Measurements from ENCODE around the gene RAB42. TPM values are rescaled to one million over a fixed set of nuclear protein-coding genes. Genes with fewer than 3 reads are reported as not detected.

The RAB42 gene
- total and polyA plus RNA-seq, 9 of the 15 experiments (the other 6 are each of a cell fraction or from before 2014, with no cell fraction given): 0.07 to 0.14 (median 0.12) TPM; not detected in 6

DNA sequence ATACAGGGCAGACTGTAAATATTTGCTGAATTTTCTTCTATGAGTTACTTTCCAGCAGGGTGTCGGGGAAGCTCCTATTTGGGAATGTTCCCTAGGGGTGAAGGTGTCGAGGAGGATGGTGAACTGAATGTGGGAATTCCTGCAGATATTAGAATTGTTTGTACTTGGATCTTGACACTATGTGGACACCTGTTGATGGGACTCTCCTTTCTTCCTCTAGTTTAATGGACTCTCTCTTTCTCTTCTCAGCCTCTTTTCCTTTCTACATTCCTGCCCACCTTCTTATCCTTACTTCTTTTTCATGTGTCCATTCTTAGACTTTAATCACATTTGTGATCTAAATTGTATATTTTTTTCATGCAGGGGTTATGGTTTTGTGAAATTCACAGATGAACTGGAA lies 25.1 kb upstream of the RAB42 start:
- Histone ChIP-seq H3K27me3 (ENCODE audit: control insufficient read depth in 2 of 2, insufficient read depth in 2 of 2, low read length in 2 of 2) (no peaks in the 10 kb centered on the region), H3K9me1 (ENCODE audit: control insufficient read depth, insufficient read depth, low read length) (no peaks in the 10 kb centered on the region), H3K9me3 (replicated peaks; ENCODE audit: control insufficient read depth, insufficient read depth, low read depth, low read length) (no peaks in the 10 kb centered on the region), H3K9ac (ENCODE audit: insufficient read depth in 1 of 2, low read depth in 2 of 2, low read length in 2 of 2) (no peak overlapping the region), H3K4me3 (no peak overlapping the region), H3K27ac (ENCODE audit: extremely low read depth, low read depth, low read length) (no peak overlapping the region), H3K36me3 (ENCODE audit: control insufficient read depth, insufficient read depth, low read length) (peaks cover 71% of the 10 kb centered on the region; the same call in 2 of the 3 replicates), H3K4me2 (ENCODE audit: insufficient read depth, low read length) (no peak overlapping the region), H3K4me1 (replicated peaks in 1 of 2; ENCODE audit: control insufficient read depth in 2 of 2, insufficient read depth in 2 of 2, low read length in 2 of 2) (no peaks in the 10 kb centered on the region), H2AFZ (ENCODE audit: low read depth, low read length) (no peak overlapping the region), H3K79me2 (ENCODE audit: control insufficient read depth, insufficient read depth, low read length) (no peaks in the 10 kb centered on the region), H4K20me1 (replicated peaks; ENCODE audit: control insufficient read depth, insufficient read depth, low read length) (no peaks in the 10 kb centered on the region)
- POLR2A ChIA-PET: interaction anchor here (0.6 to 11.0 kb wide), 6 partner anchors 12 to 1010 kb away, joined by 3 to 157 read pairs (median 4); partner anchors contain the start of genes RNU11 and TRNAU1AP
- in situ Hi-C loops (cut with MboI) (no loop called here), intact Hi-C loops (cut with micrococcal nuclease) (no loop called here)
- FAIRE-seq: no peak
- no peak for ATAC-seq
- CTCF ChIA-PET (ENCODE audit: low intra/inter-chr PET ratio): no interaction called here
- 89% methylated on average over 2 of the region's 2 CpGs for WGBS (ENCODE audit: insufficient coverage, low coverage, missing lambda C conversion rate)
- TF ChIP-seq TEAD1 (CRISPR knock-in tag; IDR thresholded peaks at IDR 0.05) (no peak), SNRNP70 (optimal IDR thresholded peaks at IDR 0.05; ENCODE audit: low read depth, low read length) (no peak), ETV5 (CRISPR knock-in tag; IDR thresholded peaks at IDR 0.05; ENCODE audit: low read depth) (no peak), CREB1 (IDR thresholded peaks at IDR 0.05) (no peak), CREB1 (CRISPR knock-in tag; IDR thresholded peaks at IDR 0.05) (no peak), ZNF695 (CRISPR knock-in tag; IDR thresholded peaks at IDR 0.05) (no peak), HEY1 (CRISPR knock-in tag; IDR thresholded peaks at IDR 0.05; ENCODE audit: borderline replicate concordance) (no peak), CBX5 (IDR thresholded peaks at IDR 0.05; ENCODE audit: borderline replicate concordance, low read depth) (no peak), JUND (IDR thresholded peaks at IDR 0.05; ENCODE audit: borderline replicate concordance, low read depth, low read length) (no peak), JUND (tag; IDR thresholded peaks at IDR 0.05; ENCODE audit: borderline replicate concordance, low read depth, low read length) (no peak)
- no TSS peak for BruUV-seq (replicated peaks)
- DNase-seq (ENCODE audit: extremely low read depth in 1 of 4, low spot score in 3 of 4): no peak
